Panc1 (cell line): Measurements from ENCODE around the gene ACP2. TPM values are rescaled to one million over a fixed set of nuclear protein-coding genes. Genes with fewer than 3 reads are reported as not detected.

Experiments used
- ATAC-seq: fragments of 200-7000 bp; cut with Tn5 transposase; 2 replicates; pipeline ENCODE4 v1.9.1; 2020; ENCODE audit warnings: mild to moderate bottlenecking, moderate library complexity
- BruUV-seq: library from RNA; stranded (reverse); fragments of 400-500 nt; replicated peaks from 2 replicates; lab custom pipeline; 2021; lab: Mats Ljungman, UMichigan
- CTCF ChIA-PET: fragments of 300-600 bp; sonication (Branson Sonifier 250); formaldehyde crosslinking; loops from one replicate; lab custom pipeline; 2022; ENCODE audit warnings: antibody characterized with exemption; lab: Charles Lee
- POLR2A ChIA-PET: fragments of 300-600 bp; sonication (Branson Sonifier 250); formaldehyde crosslinking; loops from one replicate; lab custom pipeline; 2022; ENCODE audit warnings: antibody characterized with exemption; lab: Charles Lee
- DNase-seq: peaks from one replicate; pipeline ENCODE4 v3.0.0-alpha.2; 2010; ENCODE audit warnings: low read depth, low spot score
- H3K27ac ChIP-seq: 2 replicates; pipeline ENCODE4 v1.5.1; 2011; ENCODE audit warnings: mild to moderate bottlenecking, low read length, inconsistent platforms
- H3K27me3 ChIP-seq: fragments of 200-500 bp; sonication (Bioruptor generic); 2 replicates; pipeline ENCODE4 v1.6.0; 2014; ENCODE audit warnings: low read length, inconsistent platforms; ENCODE audit not compliant: control insufficient read depth, insufficient read depth
- H3K36me3 ChIP-seq: fragments of 200-500 bp; sonication (Bioruptor generic); 2 replicates; pipeline ENCODE4 v1.5.1; 2014; ENCODE audit warnings: inconsistent platforms, mild to moderate bottlenecking, low read length, moderate library complexity; ENCODE audit not compliant: control insufficient read depth, insufficient read depth
- H3K4me1 ChIP-seq: 2 replicates; pipeline ENCODE4 v1.5.1; 2011; ENCODE audit warnings: inconsistent platforms, mild to moderate bottlenecking, low read length, moderate library complexity; ENCODE audit not compliant: control insufficient read depth, insufficient read depth
- H3K4me3 ChIP-seq, 2 experiments: 2 replicates each; pipeline ENCODE4 v1.5.1; 2011 to 2012; ENCODE audit warnings: low read depth in 2 of 2, low read length in 2 of 2, mild to moderate bottlenecking in 2 of 2, inconsistent platforms in 1 of 2, moderate library complexity in 1 of 2
- H3K9me3 ChIP-seq: fragments of 200-500 bp; sonication (Bioruptor generic); 2 replicates; pipeline ENCODE4 v1.5.1; 2014; ENCODE audit warnings: low read depth, mild to moderate bottlenecking, inconsistent platforms, low read length, moderate library complexity; ENCODE audit not compliant: control insufficient read depth, insufficient read depth
- POLR2AphosphoS5 ChIP-seq: IDR thresholded peaks from 2 replicates; pipeline ENCODE4 v1.6.1; 2012; ENCODE audit warnings: mild to moderate bottlenecking, low read depth, low read length, moderate library complexity
- SIN3A ChIP-seq: IDR thresholded peaks from 2 replicates; pipeline ENCODE4 v1.6.1; 2012; ENCODE audit warnings: low read depth, mild to moderate bottlenecking, low read length, moderate library complexity, borderline replicate concordance; ENCODE audit not compliant: insufficient read depth
- TCF7L2 ChIP-seq: IDR thresholded peaks from 2 replicates; pipeline ENCODE4 v1.6.1; 2011; ENCODE audit warnings: mild to moderate bottlenecking, low read depth, low read length, inconsistent platforms
- in situ Hi-C: cut with HindIII; loops from 2 replicates; pipeline ENCODE4 v1.10.0; 2016; ENCODE audit warnings: low sequenced_read_pairs, low pct_unique_long_range_greater_than_20kb
- intact Hi-C: fragments of 100-400 bp; cut with micrococcal nuclease; formaldehyde crosslinking; loops from one replicate; pipeline ENCODE4 v1.10.0; 2022; ENCODE audit not compliant: unreplicated experiment
- total RNA-seq: library from RNA; stranded (reverse); gene quantifications from one replicate; pipeline ENCODE4 v1.2.1, GENCODE V29; 2021; ENCODE audit not compliant: unreplicated experiment
- TF ChIP-seq, protein P1 (sequence below), 2 experiments: IDR thresholded peaks; 2 replicates each; pipeline ENCODE4 v1.6.1; 2011 to 2012; ENCODE audit warnings: low read depth in 2 of 2, control low read depth in 1 of 2, low read length in 1 of 2, mild to moderate bottlenecking in 1 of 2, moderate library complexity in 1 of 2; ENCODE audit not compliant: insufficient read depth in 1 of 2
- TF ChIP-seq, protein P2 (sequence below): fragments of 450-650 bp; IDR thresholded peaks from 2 replicates; pipeline ENCODE4 v1.5.1; 2017; ENCODE audit warnings: mild to moderate bottlenecking

The ACP2 gene
- total RNA-seq, 1 experiment from 2014 or later = 28.4 TPM

- intact Hi-C loops = no loop called here
- peak overlapping the region; percentile 97 for H3K27ac ChIP-seq
- CTCF ChIA-PET = no interaction called here
- peak overlapping the region; percentile 67 to 90; a peak in 3 of 4 replicates for H3K4me3 ChIP-seq
- ATAC-seq = no peak
- H3K9me3 ChIP-seq = no peaks in the 10 kb centered on the region
- TF ChIP-seq, protein P1, sequence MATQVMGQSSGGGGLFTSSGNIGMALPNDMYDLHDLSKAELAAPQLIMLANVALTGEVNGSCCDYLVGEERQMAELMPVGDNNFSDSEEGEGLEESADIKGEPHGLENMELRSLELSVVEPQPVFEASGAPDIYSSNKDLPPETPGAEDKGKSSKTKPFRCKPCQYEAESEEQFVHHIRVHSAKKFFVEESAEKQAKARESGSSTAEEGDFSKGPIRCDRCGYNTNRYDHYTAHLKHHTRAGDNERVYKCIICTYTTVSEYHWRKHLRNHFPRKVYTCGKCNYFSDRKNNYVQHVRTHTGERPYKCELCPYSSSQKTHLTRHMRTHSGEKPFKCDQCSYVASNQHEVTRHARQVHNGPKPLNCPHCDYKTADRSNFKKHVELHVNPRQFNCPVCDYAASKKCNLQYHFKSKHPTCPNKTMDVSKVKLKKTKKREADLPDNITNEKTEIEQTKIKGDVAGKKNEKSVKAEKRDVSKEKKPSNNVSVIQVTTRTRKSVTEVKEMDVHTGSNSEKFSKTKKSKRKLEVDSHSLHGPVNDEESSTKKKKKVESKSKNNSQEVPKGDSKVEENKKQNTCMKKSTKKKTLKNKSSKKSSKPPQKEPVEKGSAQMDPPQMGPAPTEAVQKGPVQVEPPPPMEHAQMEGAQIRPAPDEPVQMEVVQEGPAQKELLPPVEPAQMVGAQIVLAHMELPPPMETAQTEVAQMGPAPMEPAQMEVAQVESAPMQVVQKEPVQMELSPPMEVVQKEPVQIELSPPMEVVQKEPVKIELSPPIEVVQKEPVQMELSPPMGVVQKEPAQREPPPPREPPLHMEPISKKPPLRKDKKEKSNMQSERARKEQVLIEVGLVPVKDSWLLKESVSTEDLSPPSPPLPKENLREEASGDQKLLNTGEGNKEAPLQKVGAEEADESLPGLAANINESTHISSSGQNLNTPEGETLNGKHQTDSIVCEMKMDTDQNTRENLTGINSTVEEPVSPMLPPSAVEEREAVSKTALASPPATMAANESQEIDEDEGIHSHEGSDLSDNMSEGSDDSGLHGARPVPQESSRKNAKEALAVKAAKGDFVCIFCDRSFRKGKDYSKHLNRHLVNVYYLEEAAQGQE (IDR thresholded peaks at IDR 0.05; ENCODE audit: insufficient read depth in 1 of 2, low read depth in 2 of 2, low read length in 1 of 2) = no peak
- no peak for TF ChIP-seq SIN3A
- TF ChIP-seq, protein P2, sequence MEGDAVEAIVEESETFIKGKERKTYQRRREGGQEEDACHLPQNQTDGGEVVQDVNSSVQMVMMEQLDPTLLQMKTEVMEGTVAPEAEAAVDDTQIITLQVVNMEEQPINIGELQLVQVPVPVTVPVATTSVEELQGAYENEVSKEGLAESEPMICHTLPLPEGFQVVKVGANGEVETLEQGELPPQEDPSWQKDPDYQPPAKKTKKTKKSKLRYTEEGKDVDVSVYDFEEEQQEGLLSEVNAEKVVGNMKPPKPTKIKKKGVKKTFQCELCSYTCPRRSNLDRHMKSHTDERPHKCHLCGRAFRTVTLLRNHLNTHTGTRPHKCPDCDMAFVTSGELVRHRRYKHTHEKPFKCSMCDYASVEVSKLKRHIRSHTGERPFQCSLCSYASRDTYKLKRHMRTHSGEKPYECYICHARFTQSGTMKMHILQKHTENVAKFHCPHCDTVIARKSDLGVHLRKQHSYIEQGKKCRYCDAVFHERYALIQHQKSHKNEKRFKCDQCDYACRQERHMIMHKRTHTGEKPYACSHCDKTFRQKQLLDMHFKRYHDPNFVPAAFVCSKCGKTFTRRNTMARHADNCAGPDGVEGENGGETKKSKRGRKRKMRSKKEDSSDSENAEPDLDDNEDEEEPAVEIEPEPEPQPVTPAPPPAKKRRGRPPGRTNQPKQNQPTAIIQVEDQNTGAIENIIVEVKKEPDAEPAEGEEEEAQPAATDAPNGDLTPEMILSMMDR = no peak
- TF ChIP-seq TCF7L2 = no peak
- no peak for TF ChIP-seq POLR2AphosphoS5
- H3K36me3 ChIP-seq = peaks cover 4% of the 10 kb centered on the region; the same call in 1 of the 2 replicates
- peaks cover 14% of the 10 kb centered on the region for H3K4me1 ChIP-seq
- BruUV-seq = TSS peak; percentile 89
- in situ Hi-C loops = no loop called here
- POLR2A ChIA-PET = interaction anchor here (0.5 kb wide), 1 partner anchor 439 kb away, joined by 8 read pairs; no protein-coding TSS in a partner anchor
- no peaks in the 10 kb centered on the region for H3K27me3 ChIP-seq
- no peak for DNase-seq
These were observed 1.1 kb downstream of the ACP2 start for GRCh38 chr11:47247502-47247901.

GRCh38 chr11:47245611-47246357, 2.8 kb downstream of the ACP2 start:
- H3K9me3 ChIP-seq = no peaks in the 10 kb centered on the region
- H3K4me1 ChIP-seq = peaks cover 14% of the 10 kb centered on the region
- no peak overlapping the region for H3K4me3 ChIP-seq
- no peak for ATAC-seq
- in situ Hi-C loops (no loop called here), intact Hi-C loops (no loop called here)
- POLR2A ChIA-PET = interaction anchor here (1.2 kb wide), 1 partner anchor 22 kb away, joined by 5 read pairs; no protein-coding TSS in a partner anchor
- no peaks in the 10 kb centered on the region for H3K27me3 ChIP-seq
- DNase-seq = no peak
- peaks cover 4% of the 10 kb centered on the region; the same call in 1 of the 2 replicates for H3K36me3 ChIP-seq
- H3K27ac ChIP-seq = no peak overlapping the region
- CTCF ChIA-PET = interaction anchor here (1.1 kb wide), 1 partner anchor 11 kb away, joined by 3 read pairs; no protein-coding TSS in a partner anchor
- BruUV-seq = no TSS peak
- TF ChIP-seq POLR2AphosphoS5 (no peak), TCF7L2 (no peak), SIN3A (no peak)
- TF ChIP-seq, protein P1 (IDR thresholded peaks at IDR 0.05; ENCODE audit: insufficient read depth in 1 of 2, low read depth in 2 of 2, low read length in 1 of 2) = no peak
- TF ChIP-seq, protein P2 = no peak
